Measurements from ENCODE around the gene BMP4. TPM values are rescaled to one million over a fixed set of nuclear protein-coding genes. Genes with fewer than 3 reads are reported as not detected.

The BMP4 gene
- total and polyA plus RNA-seq, 2 donors (not counting 1 experiment from before 2014, with no cell fraction given), result not detected

DNA sequence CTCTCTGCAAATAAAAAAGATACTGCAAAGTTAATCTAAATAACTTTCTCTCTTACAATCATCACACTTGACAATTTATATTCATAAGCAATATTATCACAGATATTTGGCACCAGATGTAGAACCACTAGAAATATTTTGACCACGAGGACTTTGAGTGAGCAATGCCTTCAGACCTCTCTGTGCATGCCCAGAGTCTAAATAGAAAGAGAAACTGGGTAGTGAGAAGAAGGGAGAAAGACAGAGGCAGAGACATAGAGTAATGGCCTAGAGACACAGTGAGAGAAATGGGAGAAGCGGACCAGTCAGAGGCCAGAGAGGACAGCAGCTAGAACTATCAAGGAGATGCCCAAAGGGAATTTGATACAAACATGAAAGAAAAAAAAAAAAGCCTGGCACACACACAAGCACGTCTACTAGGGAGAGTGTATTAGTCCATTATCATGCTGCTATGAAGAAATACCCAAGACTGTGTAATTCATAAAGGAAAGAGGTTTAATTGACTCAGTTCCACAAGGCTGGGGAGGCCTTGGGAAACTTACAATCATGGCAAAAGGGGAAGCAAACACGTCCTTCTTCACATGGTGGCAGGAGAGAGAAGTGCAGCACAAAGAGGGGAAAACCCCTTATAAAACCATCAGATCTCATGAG, 41.1 kb downstream of the BMP4 start:
- ChIA-PET CTCF (no interaction called here), POLR2A (no interaction called here)
- H3K4me1 Mint-ChIP-seq, result no peaks in the 10 kb centered on the region
- H3K27me3 Mint-ChIP-seq, result peaks cover 8% of the 10 kb centered on the region
- no peak overlapping the region for H3K4me3 Mint-ChIP-seq
- H3K9me3 Mint-ChIP-seq (ENCODE audit: insufficient read depth), result peaks cover 5% of the 10 kb centered on the region
- H3K36me3 ChIP-seq (replicated peaks in 1 of 2; ENCODE audit: control extremely low read depth in 1 of 2, control insufficient read depth in 1 of 2, extremely low read depth in 1 of 2, insufficient read depth in 2 of 2, low read length in 1 of 2), result no peaks in the 10 kb centered on the region
- no peak for TF ChIP-seq EZH2 (IDR thresholded peaks at IDR 0.05; ENCODE audit: borderline replicate concordance, insufficient read depth, low read depth, low read length, poor library complexity, severe bottlenecking)
- TF ChIP-seq, protein P1, sequence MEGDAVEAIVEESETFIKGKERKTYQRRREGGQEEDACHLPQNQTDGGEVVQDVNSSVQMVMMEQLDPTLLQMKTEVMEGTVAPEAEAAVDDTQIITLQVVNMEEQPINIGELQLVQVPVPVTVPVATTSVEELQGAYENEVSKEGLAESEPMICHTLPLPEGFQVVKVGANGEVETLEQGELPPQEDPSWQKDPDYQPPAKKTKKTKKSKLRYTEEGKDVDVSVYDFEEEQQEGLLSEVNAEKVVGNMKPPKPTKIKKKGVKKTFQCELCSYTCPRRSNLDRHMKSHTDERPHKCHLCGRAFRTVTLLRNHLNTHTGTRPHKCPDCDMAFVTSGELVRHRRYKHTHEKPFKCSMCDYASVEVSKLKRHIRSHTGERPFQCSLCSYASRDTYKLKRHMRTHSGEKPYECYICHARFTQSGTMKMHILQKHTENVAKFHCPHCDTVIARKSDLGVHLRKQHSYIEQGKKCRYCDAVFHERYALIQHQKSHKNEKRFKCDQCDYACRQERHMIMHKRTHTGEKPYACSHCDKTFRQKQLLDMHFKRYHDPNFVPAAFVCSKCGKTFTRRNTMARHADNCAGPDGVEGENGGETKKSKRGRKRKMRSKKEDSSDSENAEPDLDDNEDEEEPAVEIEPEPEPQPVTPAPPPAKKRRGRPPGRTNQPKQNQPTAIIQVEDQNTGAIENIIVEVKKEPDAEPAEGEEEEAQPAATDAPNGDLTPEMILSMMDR (IDR thresholded peaks at IDR 0.05), result no peak
- DNase-seq (no peak), ATAC-seq (ENCODE audit: low read depth) (no peak)
- H3K4me1 ChIP-seq (ENCODE audit: control insufficient read depth in 2 of 2, insufficient read depth in 2 of 2, low read length in 2 of 2), result no peaks in the 10 kb centered on the region
- H3K27ac Mint-ChIP-seq, result no peak overlapping the region
- no peak overlapping the region for H3K4me3 ChIP-seq (ENCODE audit: control extremely low read depth in 1 of 5, extremely low read depth in 1 of 5, insufficient read depth in 1 of 5, low read depth in 2 of 5, low read length in 4 of 5)
- intact Hi-C loops (cut with micrococcal nuclease), result no loop called here
- H4K20me1 ChIP-seq (ENCODE audit: control insufficient read depth, insufficient read depth, low read length, poor library complexity, severe bottlenecking), result no peaks in the 10 kb centered on the region
- H3K27ac ChIP-seq (ENCODE audit: low read length in 2 of 2), result no peak overlapping the region
- WGBS (ENCODE audit: insufficient coverage), result 80% methylated on average over 2 of the region's 4 CpGs
- H3K79me2 ChIP-seq (ENCODE audit: control insufficient read depth, insufficient read depth, low read length), result no peaks in the 10 kb centered on the region
- H3K4me2 ChIP-seq (replicated peaks; ENCODE audit: low read depth, low read length, poor library complexity, severe bottlenecking), result no peak overlapping the region
- H2AFZ ChIP-seq (ENCODE audit: insufficient read depth, low read depth, low read length, poor library complexity, severe bottlenecking), result no peak overlapping the region
- H3K9me3 ChIP-seq (ENCODE audit: control extremely low read depth in 1 of 3, control insufficient read depth in 2 of 3, insufficient read depth in 1 of 3, low read length in 2 of 3), result peaks cover 0 to 2% (median 0%) of the 10 kb centered on the region in 3 donors
- peaks cover 0 to 3% (median 0%) of the 10 kb centered on the region in 4 experiments for H3K27me3 ChIP-seq (replicated peaks in 1 of 4; ENCODE audit: control extremely low read depth in 1 of 4, control insufficient read depth in 3 of 4, insufficient read depth in 4 of 4, low read length in 3 of 4)
- no peak overlapping the region for H3K9ac ChIP-seq (ENCODE audit: low read length)

DNA sequence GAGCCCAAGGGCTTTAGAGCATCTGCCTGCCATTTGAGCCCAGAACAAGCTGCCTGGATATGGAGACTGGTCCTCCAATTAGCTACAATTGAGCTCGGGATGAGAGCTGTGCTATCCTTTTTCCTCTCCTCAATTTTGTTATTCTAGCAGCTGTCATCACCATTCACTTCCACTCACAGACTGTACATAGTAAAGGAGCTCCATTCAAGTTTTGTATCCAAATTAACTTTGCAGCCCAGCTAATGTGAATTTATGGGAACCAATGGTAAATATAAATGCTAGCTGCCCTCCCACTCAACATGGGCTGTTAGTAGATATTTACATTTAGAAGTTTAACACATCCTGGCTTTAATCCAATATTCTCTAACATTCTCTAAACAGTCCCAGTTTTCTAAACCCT, 44.6 kb downstream of the BMP4 start:
- no peak for TF ChIP-seq EZH2 (IDR thresholded peaks at IDR 0.05; ENCODE audit: borderline replicate concordance, insufficient read depth, low read depth, low read length, poor library complexity, severe bottlenecking)
- TF ChIP-seq, protein P1 (IDR thresholded peaks at IDR 0.05), result no peak

More for the DNA sequence above, 44.6 kb downstream of the BMP4 start:
- no peak overlapping the region for H3K27ac ChIP-seq (ENCODE audit: low read length in 2 of 2)
- H2AFZ ChIP-seq (ENCODE audit: insufficient read depth, low read depth, low read length, poor library complexity, severe bottlenecking), result no peak overlapping the region
- no peak overlapping the region for H3K4me3 ChIP-seq (ENCODE audit: control extremely low read depth in 1 of 5, extremely low read depth in 1 of 5, insufficient read depth in 1 of 5, low read depth in 2 of 5, low read length in 4 of 5)
- no peaks in the 10 kb centered on the region for H3K36me3 ChIP-seq (replicated peaks in 1 of 2; ENCODE audit: control extremely low read depth in 1 of 2, control insufficient read depth in 1 of 2, extremely low read depth in 1 of 2, insufficient read depth in 2 of 2, low read length in 1 of 2)
- ChIA-PET POLR2A (no interaction called here), CTCF (interaction anchor here (1.5 kb wide), 1 partner anchor 19 kb away, joined by 3 read pairs; no protein-coding TSS in a partner anchor)
- intact Hi-C loops (cut with micrococcal nuclease), result no loop called here
- Mint-ChIP-seq H3K4me3 (no peak overlapping the region), H3K9me3 (ENCODE audit: insufficient read depth) (peaks cover 7% of the 10 kb centered on the region), H3K27ac (no peak overlapping the region), H3K4me1 (no peaks in the 10 kb centered on the region), H3K27me3 (no peaks in the 10 kb centered on the region)
- peaks cover 0 to 1% (median 0%) of the 10 kb centered on the region in 3 donors for H3K9me3 ChIP-seq (ENCODE audit: control extremely low read depth in 1 of 3, control insufficient read depth in 2 of 3, insufficient read depth in 1 of 3, low read length in 2 of 3)
- no peak overlapping the region for H3K9ac ChIP-seq (ENCODE audit: low read length)
- H3K4me1 ChIP-seq (ENCODE audit: control insufficient read depth in 2 of 2, insufficient read depth in 2 of 2, low read length in 2 of 2), result no peaks in the 10 kb centered on the region
- ATAC-seq (ENCODE audit: low read depth) (no peak), DNase-seq (no peak)
- WGBS (ENCODE audit: insufficient coverage), result 80% methylated on average over 1 of the region's 1 CpG
- no peak overlapping the region for H3K4me2 ChIP-seq (replicated peaks; ENCODE audit: low read depth, low read length, poor library complexity, severe bottlenecking)
- H3K79me2 ChIP-seq (ENCODE audit: control insufficient read depth, insufficient read depth, low read length), result no peaks in the 10 kb centered on the region
- no peaks in the 10 kb centered on the region for H3K27me3 ChIP-seq (replicated peaks in 1 of 4; ENCODE audit: control extremely low read depth in 1 of 4, control insufficient read depth in 3 of 4, insufficient read depth in 4 of 4, low read length in 3 of 4)
- H4K20me1 ChIP-seq (ENCODE audit: control insufficient read depth, insufficient read depth, low read length, poor library complexity, severe bottlenecking), result no peaks in the 10 kb centered on the region
